K562 (cell line): ENCODE measurements around the gene DYRK1A. TPM values are rescaled to one million over a fixed set of nuclear protein-coding genes. Genes with fewer than 3 reads are reported as not detected.

ENCODE experiments used
- ARNT ChIP-seq, 2 experiments: fragments of 450-650 bp; IDR thresholded peaks; 2 replicates each; pipeline ENCODE4 v1.6.1; 2016; ENCODE audit warnings: mild to moderate bottlenecking in 1 of 2
- ATF1 ChIP-seq, 2 experiments: fragments of 450-650 bp in 1 of 2; IDR thresholded peaks; 2 replicates each; pipeline ENCODE4 v1.6.1; 2016; ENCODE audit warnings: missing compliant biosample characterization in 1 of 2, missing genetic modification characterization in 1 of 2
- BCOR ChIP-seq: fragments of 450-650 bp; IDR thresholded peaks from 2 replicates; pipeline ENCODE4 v1.6.1; 2016
- CBFA2T3 ChIP-seq: fragments of 450-650 bp; IDR thresholded peaks from 2 replicates; pipeline ENCODE4 v1.6.1; 2017
- CBX3 ChIP-seq, 2 experiments: IDR thresholded peaks; 1 replicate in 1 of 2; 2 replicates in 1 of 2; pipeline ENCODE4 v1.6.1; 2012; ENCODE audit warnings: inconsistent platforms in 2 of 2, low read length in 2 of 2, borderline replicate concordance in 1 of 2, control low read depth in 1 of 2
- GABPB2 ChIP-seq: fragments of 250-450 bp; sonication (Bioruptor Pico); conservative IDR thresholded peaks from 2 replicates; pipeline ENCODE4 v1.5.1; 2021; ENCODE audit warnings: mild to moderate bottlenecking
- KLF1 ChIP-seq: fragments of 450-650 bp; IDR thresholded peaks from 2 replicates; pipeline ENCODE4 v1.6.1; 2016; ENCODE audit warnings: missing genetic modification characterization, missing compliant biosample characterization
- MAFF ChIP-seq: IDR thresholded peaks from 2 replicates; pipeline ENCODE4 v1.6.1; 2012; ENCODE audit warnings: low read length, improper control_type of control experiment
- MAFK ChIP-seq: IDR thresholded peaks from 2 replicates; pipeline ENCODE4 v1.6.1; 2011; ENCODE audit warnings: low read length, improper control_type of control experiment
- NFE2L1 ChIP-seq: fragments of 450-650 bp; IDR thresholded peaks from 2 replicates; pipeline ENCODE4 v1.6.1; 2016; ENCODE audit warnings: missing genetic modification characterization, low read depth, mild to moderate bottlenecking, missing compliant biosample characterization, moderate library complexity, borderline replicate concordance
- PRPF4 ChIP-seq: fragments of 200-400 bp; formaldehyde crosslinking; IDR thresholded peaks from one replicate; pipeline ENCODE4 v1.6.1; 2017; ENCODE audit warnings: low read length, low read depth, mild to moderate bottlenecking; ENCODE audit not compliant: insufficient read depth, poor library complexity, severe bottlenecking
- PTRF ChIP-seq: fragments of 450-650 bp; IDR thresholded peaks from 2 replicates; pipeline ENCODE4 v1.6.1; 2016; ENCODE audit warnings: mild to moderate bottlenecking, missing genetic modification characterization, missing compliant biosample characterization
- RUNX1 ChIP-seq: sonication (generic); IDR thresholded peaks from 2 replicates; pipeline ENCODE4 v1.6.1; 2016; ENCODE audit warnings: antibody characterized with exemption, low read depth
- SRSF7 ChIP-seq: fragments of 200-400 bp; formaldehyde crosslinking; optimal IDR thresholded peaks from 2 replicates; pipeline ENCODE3; 2017; ENCODE audit warnings: mild to moderate bottlenecking, low read depth, low read length
- SRSF9 ChIP-seq: fragments of 200-400 bp; formaldehyde crosslinking; IDR thresholded peaks from 2 replicates; pipeline ENCODE4 v1.6.1; 2017; ENCODE audit warnings: low read depth, low read length, borderline replicate concordance
- TAF9B ChIP-seq: fragments of 450-650 bp; IDR thresholded peaks from 2 replicates; pipeline ENCODE4 v1.6.1; 2018; ENCODE audit warnings: mild to moderate bottlenecking; ENCODE audit not compliant: partially characterized antibody
- TFAM ChIP-seq: fragments of 250-450 bp; sonication (Bioruptor Pico); conservative IDR thresholded peaks from 2 replicates; pipeline ENCODE4 v1.5.0; 2021; ENCODE audit warnings: mild to moderate bottlenecking, moderate library complexity
- ZBED1 ChIP-seq: IDR thresholded peaks from 2 replicates; pipeline ENCODE4 v1.6.1; 2014
- ZNF174 ChIP-seq: fragments of 250-450 bp; sonication (Bioruptor Pico); IDR thresholded peaks from 2 replicates; pipeline ENCODE4 v1.4.0; 2020; ENCODE audit warnings: mild to moderate bottlenecking
- ZNF436 ChIP-seq: fragments of 250-450, 450-650 bp; sonication (Bioruptor Pico); formaldehyde crosslinking; IDR thresholded peaks from 2 replicates; pipeline ENCODE4 v1.7.0; 2020; ENCODE audit warnings: mild to moderate bottlenecking
- ZSCAN29 ChIP-seq: fragments of 450-650 bp; IDR thresholded peaks from 2 replicates; pipeline ENCODE4 v1.6.1; 2017
- polyA plus RNA-seq, 8 experiments: library from polyadenylated mRNA; depleted of rRNA in 4 of 8; stranded (reverse) in 5 of 8; unstranded in 3 of 8; fragments of >200 nt; fragmentation: Nextera tagmentation in 2 of 8; fragmentation: Illumina TruSeq in 1 of 8; extraction: Ambion mirVana in 2 of 8; extraction: Trizol in 1 of 8; gene quantifications; 2 replicates each; pipeline versions ENCODE4 v1.2.1 to v1.2.3, GENCODE V29; 2011 to 2014; ENCODE audit warnings: inconsistent platforms in 1 of 8, missing spikeins in 1 of 8
- total RNA-seq, 7 experiments: library from RNA; depleted of rRNA in 6 of 7; stranded (reverse); fragments of >200 nt in 6 of 7; fragmentation: Illumina TruSeq in 2 of 7; extraction: Trizol in 2 of 7; gene quantifications; 2 replicates each; pipeline versions ENCODE4 v1.2.1 to v1.2.3, GENCODE V29; 2011 to 2021; ENCODE audit warnings: low replicate concordance in 1 of 7
- TF ChIP-seq, protein P1 (sequence below): fragments of 450-650 bp; formaldehyde crosslinking; IDR thresholded peaks from 2 replicates; pipeline ENCODE4 v1.4.0; 2020; ENCODE audit warnings: mild to moderate bottlenecking, moderate library complexity
- TF ChIP-seq, protein P2 (sequence below): sonication (generic); formaldehyde crosslinking; IDR thresholded peaks from 2 replicates; pipeline ENCODE4 v1.8.1; 2023; ENCODE audit warnings: mild to moderate bottlenecking, missing genetic modification reagents
- TF ChIP-seq, protein P3 (sequence below): fragments of 450-650 bp; IDR thresholded peaks from 2 replicates; pipeline ENCODE4 v1.6.1; 2016; ENCODE audit warnings: borderline replicate concordance
- TF ChIP-seq, protein P4 (sequence below): fragments of 200-400 bp; formaldehyde crosslinking; IDR thresholded peaks from 2 replicates; pipeline ENCODE4 v1.6.1; 2017; ENCODE audit warnings: mild to moderate bottlenecking, low read depth, low read length, moderate library complexity

The DYRK1A gene
- total and polyA plus RNA-seq, 9 of the 15 experiments (the other 6 are each of a cell fraction or from before 2014, with no cell fraction given): 3.7 to 64.8 (median 42.3) TPM

DNA sequence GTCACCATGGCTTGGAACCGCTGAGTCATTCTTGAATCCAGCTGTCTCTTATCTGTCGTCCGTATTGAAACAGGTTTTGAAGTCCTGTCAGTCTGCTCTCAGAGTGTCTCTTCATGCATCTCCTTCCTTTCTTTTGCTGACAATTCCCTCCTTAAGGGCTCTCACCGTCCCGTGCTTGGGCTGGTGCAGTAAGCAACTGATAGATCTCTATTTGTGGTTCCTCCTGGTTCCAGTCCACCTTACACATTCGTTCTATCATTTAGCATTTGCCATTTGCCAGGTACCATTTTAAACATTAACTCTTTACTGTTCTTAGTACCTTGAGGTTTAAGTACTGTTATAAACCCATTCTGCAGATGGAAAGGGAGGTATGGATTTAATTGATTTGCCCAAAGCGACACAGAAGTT lies 88.9 kb downstream of the DYRK1A start (continued):
- TF ChIP-seq TFAM (CRISPR knock-in tag) (no peak), KLF1 (tag) (no peak), TAF9B (peak; percentile 99), NFE2L1 (tag) (peak; percentile 99), PRPF4 (no peak), SRSF9 (no peak), ZNF174 (no peak), ZSCAN29 (no peak), MAFF (peak; percentile 99), ZBED1 (no peak), CBFA2T3 (peak; percentile 94), CBX3 (IDR thresholded peaks at IDR 0.05; ENCODE audit: borderline replicate concordance in 1 of 2, low read length in 2 of 2) (peak in 1 of 2 experiments; percentile 72; a peak in 1 of 3 replicates), BCOR (peak; percentile 72), MAFK (peak; percentile 98), ZNF436 (CRISPR knock-in tag) (no peak), GABPB2 (CRISPR knock-in tag) (no peak), SRSF7 (no peak), ARNT (IDR thresholded peaks at IDR 0.05) (peak; percentile 74 to 92), ATF1 (CRISPR knock-in tag; IDR thresholded peaks at IDR 0.05) (no peak), ATF1 (tag; IDR thresholded peaks at IDR 0.05) (no peak), RUNX1 (no peak), PTRF (tag) (no peak)
- TF ChIP-seq, protein P1, sequence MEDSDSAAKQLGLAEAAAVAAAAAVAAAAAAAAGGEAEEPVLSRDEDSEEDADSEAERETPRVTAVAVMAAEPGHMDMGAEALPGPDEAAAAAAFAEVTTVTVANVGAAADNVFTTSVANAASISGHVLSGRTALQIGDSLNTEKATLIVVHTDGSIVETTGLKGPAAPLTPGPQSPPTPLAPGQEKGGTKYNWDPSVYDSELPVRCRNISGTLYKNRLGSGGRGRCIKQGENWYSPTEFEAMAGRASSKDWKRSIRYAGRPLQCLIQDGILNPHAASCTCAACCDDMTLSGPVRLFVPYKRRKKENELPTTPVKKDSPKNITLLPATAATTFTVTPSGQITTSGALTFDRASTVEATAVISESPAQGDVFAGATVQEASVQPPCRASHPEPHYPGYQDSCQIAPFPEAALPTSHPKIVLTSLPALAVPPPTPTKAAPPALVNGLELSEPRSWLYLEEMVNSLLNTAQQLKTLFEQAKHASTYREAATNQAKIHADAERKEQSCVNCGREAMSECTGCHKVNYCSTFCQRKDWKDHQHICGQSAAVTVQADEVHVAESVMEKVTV (CRISPR knock-in tag): no peak
- TF ChIP-seq, protein P2, sequence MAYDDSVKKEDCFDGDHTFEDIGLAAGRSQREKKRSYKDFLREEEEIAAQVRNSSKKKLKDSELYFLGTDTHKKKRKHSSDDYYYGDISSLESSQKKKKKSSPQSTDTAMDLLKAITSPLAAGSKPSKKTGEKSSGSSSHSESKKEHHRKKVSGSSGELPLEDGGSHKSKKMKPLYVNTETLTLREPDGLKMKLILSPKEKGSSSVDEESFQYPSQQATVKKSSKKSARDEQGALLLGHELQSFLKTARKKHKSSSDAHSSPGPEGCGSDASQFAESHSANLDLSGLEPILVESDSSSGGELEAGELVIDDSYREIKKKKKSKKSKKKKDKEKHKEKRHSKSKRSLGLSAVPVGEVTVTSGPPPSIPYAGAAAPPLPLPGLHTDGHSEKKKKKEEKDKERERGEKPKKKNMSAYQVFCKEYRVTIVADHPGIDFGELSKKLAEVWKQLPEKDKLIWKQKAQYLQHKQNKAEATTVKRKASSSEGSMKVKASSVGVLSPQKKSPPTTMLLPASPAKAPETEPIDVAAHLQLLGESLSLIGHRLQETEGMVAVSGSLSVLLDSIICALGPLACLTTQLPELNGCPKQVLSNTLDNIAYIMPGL (CRISPR knock-in tag): no peak
- TF ChIP-seq, protein P3, sequence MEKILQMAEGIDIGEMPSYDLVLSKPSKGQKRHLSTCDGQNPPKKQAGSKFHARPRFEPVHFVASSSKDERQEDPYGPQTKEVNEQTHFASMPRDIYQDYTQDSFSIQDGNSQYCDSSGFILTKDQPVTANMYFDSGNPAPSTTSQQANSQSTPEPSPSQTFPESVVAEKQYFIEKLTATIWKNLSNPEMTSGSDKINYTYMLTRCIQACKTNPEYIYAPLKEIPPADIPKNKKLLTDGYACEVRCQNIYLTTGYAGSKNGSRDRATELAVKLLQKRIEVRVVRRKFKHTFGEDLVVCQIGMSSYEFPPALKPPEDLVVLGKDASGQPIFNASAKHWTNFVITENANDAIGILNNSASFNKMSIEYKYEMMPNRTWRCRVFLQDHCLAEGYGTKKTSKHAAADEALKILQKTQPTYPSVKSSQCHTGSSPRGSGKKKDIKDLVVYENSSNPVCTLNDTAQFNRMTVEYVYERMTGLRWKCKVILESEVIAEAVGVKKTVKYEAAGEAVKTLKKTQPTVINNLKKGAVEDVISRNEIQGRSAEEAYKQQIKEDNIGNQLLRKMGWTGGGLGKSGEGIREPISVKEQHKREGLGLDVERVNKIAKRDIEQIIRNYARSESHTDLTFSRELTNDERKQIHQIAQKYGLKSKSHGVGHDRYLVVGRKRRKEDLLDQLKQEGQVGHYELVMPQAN: peak; percentile 93
- TF ChIP-seq, protein P4, sequence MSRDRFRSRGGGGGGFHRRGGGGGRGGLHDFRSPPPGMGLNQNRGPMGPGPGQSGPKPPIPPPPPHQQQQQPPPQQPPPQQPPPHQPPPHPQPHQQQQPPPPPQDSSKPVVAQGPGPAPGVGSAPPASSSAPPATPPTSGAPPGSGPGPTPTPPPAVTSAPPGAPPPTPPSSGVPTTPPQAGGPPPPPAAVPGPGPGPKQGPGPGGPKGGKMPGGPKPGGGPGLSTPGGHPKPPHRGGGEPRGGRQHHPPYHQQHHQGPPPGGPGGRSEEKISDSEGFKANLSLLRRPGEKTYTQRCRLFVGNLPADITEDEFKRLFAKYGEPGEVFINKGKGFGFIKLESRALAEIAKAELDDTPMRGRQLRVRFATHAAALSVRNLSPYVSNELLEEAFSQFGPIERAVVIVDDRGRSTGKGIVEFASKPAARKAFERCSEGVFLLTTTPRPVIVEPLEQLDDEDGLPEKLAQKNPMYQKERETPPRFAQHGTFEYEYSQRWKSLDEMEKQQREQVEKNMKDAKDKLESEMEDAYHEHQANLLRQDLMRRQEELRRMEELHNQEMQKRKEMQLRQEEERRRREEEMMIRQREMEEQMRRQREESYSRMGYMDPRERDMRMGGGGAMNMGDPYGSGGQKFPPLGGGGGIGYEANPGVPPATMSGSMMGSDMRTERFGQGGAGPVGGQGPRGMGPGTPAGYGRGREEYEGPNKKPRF: no peak
